ENCODE results near the gene POGLUT3. TPM values are rescaled to one million over a fixed set of nuclear protein-coding genes. Genes with fewer than 3 reads are reported as not detected.
A peak's percentile ranks its signal among the peaks of the same experiment; 100 is the strongest.

POGLUT3 gene
- polyA plus RNA-seq (ENCODE audit: insufficient read length), result 47.7 TPM
- long read RNA-seq, donor 1, full-length matches to known transcripts, result 13 of 28 reads
- long read RNA-seq, donor 1, partial matches to known transcripts, result 15 of 28 reads
- long read RNA-seq, donor 1, other reads (novel, unspliced or antisense), result 0 of 28 reads
- long read RNA-seq, donor 2, full-length matches to known transcripts, result 14 of 14 reads
- long read RNA-seq, donor 2, partial matches to known transcripts, result 0 of 14 reads
- long read RNA-seq, donor 2, other reads (novel, unspliced or antisense), result 0 of 14 reads
- long read RNA-seq, donor 3, full-length matches to known transcripts, result 7 of 14 reads
- long read RNA-seq, donor 3, partial matches to known transcripts, result 7 of 14 reads
- long read RNA-seq, donor 3, other reads (novel, unspliced or antisense), result 0 of 14 reads
- long read RNA-seq, donor 4, result 0 reads
- long read RNA-seq, donor 5, full-length matches to known transcripts, result 11 of 20 reads
- long read RNA-seq, donor 5, partial matches to known transcripts, result 9 of 20 reads
- long read RNA-seq, donor 5, other reads (novel, unspliced or antisense), result 0 of 20 reads
- long read RNA-seq, donor 6, full-length matches to known transcripts, result 13 of 28 reads
- long read RNA-seq, donor 6, partial matches to known transcripts, result 15 of 28 reads
- long read RNA-seq, donor 6, other reads (novel, unspliced or antisense), result 0 of 28 reads
- long read RNA-seq, donor 7, full-length matches to known transcripts, result 17 of 23 reads
- long read RNA-seq, donor 7, partial matches to known transcripts, result 6 of 23 reads
- long read RNA-seq, donor 7, other reads (novel, unspliced or antisense), result 0 of 23 reads
- long read RNA-seq, donor 8, full-length matches to known transcripts, result 4 of 9 reads
- long read RNA-seq, donor 8, partial matches to known transcripts, result 5 of 9 reads
- long read RNA-seq, donor 8, other reads (novel, unspliced or antisense), result 0 of 9 reads

- peak; percentile 59 for DNase-seq
These were observed at the start of gene POGLUT3 for GRCh38 chr11:108498046-108498815. TSS of gene POGLUT3 (minus strand) at chr11:108498384. CDS start at chr11:108498366, 18 bp downstream.

GRCh38 chr11:108545909-108546501 is 47.8 kb upstream of the POGLUT3 start:
- no peak for DNase-seq

- DNase-seq, result no peak
These were observed 45.3 kb upstream of the POGLUT3 start for GRCh38 chr11:108543316-108543964.

- DNase-seq, result no peak
These were observed 43.3 kb upstream of the POGLUT3 start for GRCh38 chr11:108541531-108541930.

- no peak for DNase-seq
These were observed 40.3 kb upstream of the POGLUT3 start for GRCh38 chr11:108538502-108538901.

GRCh38 chr11:108538022-108538424 is 39.8 kb upstream of the POGLUT3 start:
- DNase-seq, result no peak

- no peak for DNase-seq
These were observed 38.6 kb upstream of the POGLUT3 start for GRCh38 chr11:108536783-108537182.

GRCh38 chr11:108535384-108535955 is 37.3 kb upstream of the POGLUT3 start:
- DNase-seq, result no peak

GRCh38 chr11:108534274-108534882 is 36.2 kb upstream of the POGLUT3 start:
- DNase-seq, result no peak

GRCh38 chr11:108530426-108530825 is 32.2 kb upstream of the POGLUT3 start:
- no peak for DNase-seq

- no peak for DNase-seq
These were observed 29.2 kb upstream of the POGLUT3 start for GRCh38 chr11:108527382-108527781.

GRCh38 chr11:108525161-108525560 is 27.0 kb upstream of the POGLUT3 start:
- DNase-seq, result no peak

GRCh38 chr11:108524422-108524821 is 26.2 kb upstream of the POGLUT3 start:
- no peak for DNase-seq

- DNase-seq, result no peak
These were observed 24.1 kb upstream of the POGLUT3 start for GRCh38 chr11:108522318-108522717.

- DNase-seq, result no peak
These were observed 20.4 kb upstream of the POGLUT3 start for GRCh38 chr11:108518581-108518980.

GRCh38 chr11:108516125-108516524 is 17.9 kb upstream of the POGLUT3 start:
- DNase-seq, result no peak

GRCh38 chr11:108512708-108513107 is 14.5 kb upstream of the POGLUT3 start:
- DNase-seq, result no peak

GRCh38 chr11:108511851-108512474 is 13.8 kb upstream of the POGLUT3 start:
- DNase-seq, result no peak

- DNase-seq, result no peak
These were observed 10.7 kb upstream of the POGLUT3 start for GRCh38 chr11:108508653-108509593.
